Activated T-helper 1 cell treated with anti-CD3 and anti-CD28 coated beads, Interleukin-12 subunit alpha, Interleukin-12 subunit beta, Interleukin-2, Interleukin-4 antibody, amounts not matched to agents 30 ng/mL and 10 ng/mL and 1 ng/mL, durations not matched to agents 14 hours and 24 hours and 36 hours (primary cell): ENCODE measurements around the gene KHK. TPM values are rescaled to one million over a fixed set of nuclear protein-coding genes. Genes with fewer than 3 reads are reported as not detected.

Source experiments
- DNase-seq: peaks from one replicate; pipeline ENCODE4 v3.0.0; 2021; ENCODE audit warnings: low spot score
- H3K27ac Mint-ChIP-seq: one replicate; pipeline ENCODE4 v1.8.0; 2021; ENCODE audit warnings: mild to moderate bottlenecking, mixed read lengths
- H3K27me3 Mint-ChIP-seq: one replicate; pipeline ENCODE4 v1.8.0; 2022; ENCODE audit warnings: mild to moderate bottlenecking, moderate library complexity, mixed read lengths; ENCODE audit not compliant: insufficient read depth
- H3K36me3 Mint-ChIP-seq: one replicate; pipeline ENCODE4 v1.8.0; 2021; ENCODE audit warnings: low read depth, mixed read lengths
- H3K4me1 Mint-ChIP-seq: one replicate; pipeline ENCODE4 v1.8.0; 2021; ENCODE audit warnings: low read depth, mixed read lengths
- H3K4me3 Mint-ChIP-seq: one replicate; pipeline ENCODE4 v1.8.0; 2021; ENCODE audit warnings: mild to moderate bottlenecking, moderate library complexity, mixed read lengths
- H3K9me3 Mint-ChIP-seq: one replicate; pipeline ENCODE4 v1.8.0; 2021; ENCODE audit warnings: mixed read lengths
- intact Hi-C: fragments of 100-400 bp; cut with micrococcal nuclease; formaldehyde crosslinking; loops from one replicate; pipeline ENCODE4 v1.15.1; 2024
- total RNA-seq: library from RNA; stranded (reverse); gene quantifications from 2 replicates; pipeline ENCODE4 v1.2.3, GENCODE V29; 2022

KHK gene
- total RNA-seq, 1 donor from 2014 or later = 12.2 TPM

DNA sequence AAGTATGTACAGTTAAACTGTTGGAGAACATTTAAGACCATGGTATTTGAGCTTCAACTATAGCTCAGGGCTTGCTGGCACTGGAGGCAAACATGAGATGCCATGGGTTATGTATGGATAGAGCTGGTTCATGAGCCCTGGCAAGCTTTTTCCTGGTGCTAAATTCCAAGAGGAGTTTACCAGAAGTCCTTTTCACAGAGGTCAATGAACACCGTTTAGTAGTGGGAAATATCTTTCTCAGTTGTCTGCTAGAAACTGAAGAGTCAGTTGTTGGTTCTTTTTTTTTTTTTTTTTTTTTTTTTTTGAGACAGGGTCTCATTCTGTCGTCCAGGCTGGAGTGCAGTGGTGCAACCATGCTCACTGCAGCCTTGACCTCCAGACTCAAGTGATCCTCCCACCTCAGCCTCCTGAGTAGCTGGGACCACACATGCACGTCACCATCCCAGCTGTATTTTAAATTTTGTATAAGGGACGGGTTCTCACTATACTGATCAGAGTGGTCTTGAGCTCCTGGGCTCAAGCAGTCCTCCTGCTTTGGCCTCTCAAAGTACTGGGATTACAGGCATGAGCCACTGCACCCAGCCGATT, 1.3 kb downstream of the KHK start:
- Mint-ChIP-seq H3K36me3 (no peaks in the 10 kb centered on the region), H3K4me1 (peaks cover 20% of the 10 kb centered on the region), H3K4me3 (peak overlapping the region; percentile 89), H3K9me3 (no peaks in the 10 kb centered on the region), H3K27me3 (no peaks in the 10 kb centered on the region), H3K27ac (no peak overlapping the region)
- intact Hi-C loops = loop anchor here (1.0 to 10.0 kb wide), 3 partner anchors 8 to 397 kb away; partner anchors contain the start of genes ABHD1 and IFT172
- DNase-seq = no peak

DNA sequence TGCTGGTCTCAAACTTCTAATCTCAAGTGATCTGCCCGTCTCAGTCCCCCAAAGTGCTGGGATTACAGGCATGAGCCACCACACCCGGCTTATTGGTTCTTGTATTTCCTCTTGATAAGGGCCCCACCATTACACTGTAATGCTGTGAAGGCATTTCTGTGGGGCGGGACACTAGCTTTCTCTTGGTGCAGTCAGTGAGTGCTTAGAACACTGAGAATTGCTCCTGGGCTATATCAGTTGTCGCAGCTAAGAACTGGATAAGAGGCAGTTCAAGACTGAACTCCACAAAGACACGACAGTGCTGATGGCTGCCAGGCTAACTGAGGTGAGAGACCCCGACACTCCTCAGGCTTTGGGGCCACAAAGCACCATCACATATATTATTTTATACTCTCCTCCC, 2.1 kb downstream of the KHK start:
- intact Hi-C loops = loop anchor here (10.0 kb wide), 1 partner anchor 396 kb away; the partner anchor contains the start of gene IFT172
- Mint-ChIP-seq H3K4me1 (peaks cover 20% of the 10 kb centered on the region), H3K27ac (no peak overlapping the region), H3K9me3 (no peaks in the 10 kb centered on the region), H3K4me3 (peak overlapping the region; percentile 39), H3K36me3 (no peaks in the 10 kb centered on the region), H3K27me3 (no peaks in the 10 kb centered on the region)
- no peak for DNase-seq

DNA sequence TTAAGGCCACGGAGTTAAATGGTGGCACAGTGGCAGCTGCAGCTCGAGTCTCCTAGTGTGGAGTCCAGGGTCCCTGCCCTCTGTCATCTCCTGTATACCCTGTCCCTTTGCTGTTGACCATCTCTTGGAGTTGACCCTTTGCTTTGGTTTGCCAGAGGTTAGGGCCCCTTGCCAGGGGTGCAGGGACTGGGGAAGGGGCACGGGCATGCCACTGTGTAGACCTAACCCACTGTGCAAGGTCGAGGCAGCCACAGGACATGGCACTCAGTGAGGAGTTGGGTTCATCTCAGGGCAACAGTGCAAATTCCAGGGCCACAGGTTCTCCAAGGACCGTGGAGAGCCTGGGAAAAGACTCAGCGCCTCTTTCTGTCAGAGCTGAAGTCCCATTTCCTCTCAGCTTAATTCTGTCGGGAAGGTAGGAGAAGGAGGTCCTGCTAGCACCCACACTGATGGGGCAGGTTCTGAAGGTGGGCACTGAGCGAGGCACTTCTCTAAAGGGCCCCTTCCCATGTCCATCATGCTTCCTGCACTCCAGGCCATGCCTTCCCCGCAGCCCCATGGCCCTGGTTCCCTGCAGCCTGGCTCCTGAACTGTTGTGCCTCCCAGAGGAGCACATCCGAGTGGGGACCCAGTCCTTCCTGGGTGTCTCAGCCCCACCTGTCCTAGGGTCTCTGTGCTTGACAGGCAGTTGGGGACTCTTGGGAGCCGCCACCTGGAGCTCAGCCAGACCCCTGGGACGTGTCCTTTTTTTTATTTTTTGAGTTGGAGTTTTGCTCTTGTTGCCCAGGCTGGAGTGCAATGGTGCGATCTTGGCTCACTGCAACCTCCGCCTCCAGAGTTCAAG, 2.8 kb downstream of the KHK start:
- H3K27ac Mint-ChIP-seq = no peak overlapping the region
- H3K27me3 Mint-ChIP-seq = no peaks in the 10 kb centered on the region
- intact Hi-C loops = loop anchor here (10.0 kb wide), 1 partner anchor 395 kb away; the partner anchor contains the start of gene IFT172
- H3K4me1 Mint-ChIP-seq = peaks cover 16% of the 10 kb centered on the region
- no peaks in the 10 kb centered on the region for H3K9me3 Mint-ChIP-seq
- no peak for DNase-seq
- no peak overlapping the region for H3K4me3 Mint-ChIP-seq
- no peaks in the 10 kb centered on the region for H3K36me3 Mint-ChIP-seq

DNA sequence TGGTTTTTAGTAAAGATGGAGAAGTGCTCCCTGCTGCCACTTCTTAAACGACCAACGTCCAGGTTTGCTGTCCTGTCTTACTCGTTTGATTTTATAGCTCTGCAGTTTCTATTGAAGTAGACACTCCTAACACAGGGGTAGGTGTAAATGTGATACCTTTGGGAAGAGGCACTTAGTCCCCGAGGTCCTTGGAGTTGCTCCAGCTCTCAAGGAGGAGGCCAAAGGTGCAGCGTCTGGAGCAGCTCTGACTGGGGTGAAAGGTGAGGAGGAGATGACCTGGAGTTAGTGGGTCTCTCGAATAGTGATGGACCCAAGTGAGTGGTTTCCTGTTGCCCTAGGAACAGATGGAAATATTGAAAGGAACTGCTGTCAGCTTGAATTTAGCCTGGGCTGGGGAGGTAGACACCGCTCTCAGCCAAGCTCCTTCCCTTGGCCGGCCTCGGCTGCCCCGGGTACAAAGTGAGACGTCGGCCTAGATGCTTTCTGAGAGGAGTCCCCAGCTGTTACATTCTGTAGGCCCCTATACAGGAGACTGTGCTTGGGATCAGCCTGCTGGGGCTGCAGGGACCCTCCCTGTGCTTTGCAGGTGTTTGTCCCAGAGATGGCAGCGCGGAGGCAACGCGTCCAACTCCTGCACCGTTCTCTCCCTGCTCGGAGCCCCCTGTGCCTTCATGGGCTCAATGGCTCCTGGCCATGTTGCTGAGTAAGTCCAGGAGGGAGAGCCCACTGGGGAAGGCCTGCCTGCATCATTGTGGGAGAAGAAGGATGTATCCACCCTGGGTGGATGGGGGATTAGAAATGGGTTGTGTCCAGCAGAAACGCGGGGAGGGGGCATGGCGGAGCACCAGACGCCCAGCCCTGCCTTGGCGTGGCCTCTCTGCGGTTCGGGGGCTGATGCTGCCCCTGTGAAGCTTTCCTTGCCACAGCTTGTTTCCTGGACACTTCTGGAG, 5.4 kb downstream of the KHK start:
- H3K36me3 Mint-ChIP-seq = no peaks in the 10 kb centered on the region
- DNase-seq = no peak
- H3K4me1 Mint-ChIP-seq = peaks cover 20% of the 10 kb centered on the region
- no peak overlapping the region for H3K4me3 Mint-ChIP-seq
- no peaks in the 10 kb centered on the region for H3K27me3 Mint-ChIP-seq
- no peaks in the 10 kb centered on the region for H3K9me3 Mint-ChIP-seq
- no peak overlapping the region for H3K27ac Mint-ChIP-seq
- intact Hi-C loops = no loop called here

DNA sequence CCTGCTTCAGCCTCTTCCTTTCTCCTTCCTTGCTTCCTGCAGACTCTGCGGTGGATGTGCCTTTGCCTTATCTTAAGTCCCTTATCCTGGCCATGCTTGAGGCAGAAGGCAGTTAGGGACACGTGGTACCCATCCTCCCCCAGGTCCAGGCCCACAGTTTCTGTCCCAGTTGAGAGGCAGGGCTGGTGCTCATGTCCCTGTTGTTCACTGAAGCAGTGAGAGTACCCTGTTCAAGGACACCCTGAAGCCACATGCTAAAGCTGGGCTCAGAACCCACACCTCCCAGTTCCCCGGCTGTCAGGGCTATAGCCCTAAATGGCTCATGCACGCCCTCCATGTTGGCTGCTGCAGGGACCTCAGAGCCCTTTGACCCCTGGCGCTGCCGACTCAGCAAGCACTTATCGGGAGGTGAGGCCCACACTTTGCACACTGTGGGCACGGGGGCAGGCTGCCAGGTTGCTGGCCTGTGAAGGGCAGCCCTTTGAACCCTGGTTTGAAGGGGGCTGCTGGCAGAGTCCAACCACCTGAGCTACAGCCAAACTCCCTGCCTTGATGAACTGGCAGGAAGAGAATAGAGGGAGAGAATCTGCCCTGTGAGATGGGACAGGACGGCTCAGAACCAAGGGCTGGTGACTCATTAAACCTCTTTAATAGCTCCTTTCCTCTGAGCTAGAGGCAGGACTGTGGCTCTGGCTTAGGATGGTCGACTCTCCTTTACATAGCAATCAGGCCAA, 6.3 kb downstream of the KHK start:
- Mint-ChIP-seq H3K9me3 (no peaks in the 10 kb centered on the region), H3K27me3 (no peaks in the 10 kb centered on the region), H3K4me3 (no peak overlapping the region), H3K36me3 (no peaks in the 10 kb centered on the region), H3K27ac (no peak overlapping the region), H3K4me1 (peaks cover 21% of the 10 kb centered on the region)
- intact Hi-C loops = no loop called here
- no peak for DNase-seq

DNA sequence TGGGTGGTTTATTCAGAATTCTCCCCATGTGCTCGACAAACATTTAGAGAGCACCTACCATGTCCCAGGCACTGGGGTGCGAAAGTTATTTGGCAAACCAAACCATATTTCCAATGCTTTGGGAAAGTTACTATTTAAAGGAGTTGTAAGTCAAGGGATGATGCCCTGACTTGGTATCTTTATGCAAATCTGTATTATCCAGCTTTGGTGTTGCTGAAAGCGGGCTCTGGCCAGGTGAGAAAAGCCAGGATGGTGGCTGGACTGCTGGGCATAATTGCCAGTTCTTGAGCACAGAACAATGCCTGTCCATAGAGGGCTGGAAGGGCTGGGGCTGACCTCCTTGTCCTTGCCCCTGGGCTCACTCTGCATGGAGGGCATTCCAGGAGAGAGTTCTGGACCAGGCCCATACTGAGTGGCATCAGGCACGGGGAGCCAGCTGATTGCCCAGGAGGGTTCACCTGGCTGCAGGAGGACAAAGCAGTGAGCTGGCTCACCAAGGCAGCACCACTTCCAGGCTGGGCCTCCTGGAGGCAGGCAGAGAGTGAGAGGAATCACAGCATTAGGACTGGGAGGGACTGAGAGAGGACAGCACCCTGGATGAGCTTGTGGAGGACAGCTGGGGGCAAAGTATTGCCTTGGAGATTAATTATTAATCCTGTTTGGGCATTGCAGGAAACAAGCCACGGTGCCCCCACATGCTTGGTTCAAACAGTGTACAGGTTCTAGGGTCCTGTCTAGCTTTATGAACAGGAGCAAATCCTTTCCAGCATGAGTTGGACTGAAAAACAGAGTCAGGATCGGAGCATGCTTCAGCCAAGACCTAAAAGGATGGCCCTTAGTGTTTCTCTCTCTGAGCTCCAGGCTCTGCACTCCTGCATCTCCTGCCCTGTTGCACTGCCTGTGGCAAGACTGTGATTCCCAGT, 7.1 kb downstream of the KHK start:
- intact Hi-C loops = no loop called here
- no peak for DNase-seq
- H3K27ac Mint-ChIP-seq = no peak overlapping the region
- H3K4me1 Mint-ChIP-seq = peaks cover 21% of the 10 kb centered on the region
- H3K27me3 Mint-ChIP-seq = no peaks in the 10 kb centered on the region
- no peak overlapping the region for H3K4me3 Mint-ChIP-seq
- no peaks in the 10 kb centered on the region for H3K36me3 Mint-ChIP-seq
- no peaks in the 10 kb centered on the region for H3K9me3 Mint-ChIP-seq

DNA sequence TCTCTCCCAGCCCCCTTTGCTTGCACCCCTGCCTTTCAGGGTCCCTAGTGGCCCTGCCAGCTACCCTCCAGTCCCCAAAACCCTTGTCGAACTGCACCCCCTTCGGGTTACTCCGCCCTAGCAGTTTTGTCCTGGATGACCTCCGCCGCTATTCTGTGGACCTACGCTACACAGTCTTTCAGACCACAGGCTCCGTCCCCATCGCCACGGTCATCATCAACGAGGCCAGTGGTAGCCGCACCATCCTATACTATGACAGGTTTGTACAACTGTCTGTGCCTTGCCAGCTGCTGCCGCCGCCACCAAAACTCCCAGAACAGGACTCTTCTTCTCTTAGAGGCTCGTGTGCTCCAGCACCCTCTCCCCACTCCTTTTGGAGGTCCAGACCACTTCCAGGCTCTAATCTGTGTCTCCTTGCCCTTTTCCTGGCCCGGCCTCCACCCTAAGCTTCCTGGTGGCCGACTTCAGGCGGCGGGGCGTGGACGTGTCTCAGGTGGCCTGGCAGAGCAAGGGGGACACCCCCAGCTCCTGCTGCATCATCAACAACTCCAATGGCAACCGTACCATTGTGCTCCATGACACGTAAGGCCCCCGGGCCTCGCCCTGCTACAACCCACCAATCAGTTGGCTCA, 7.9 kb downstream of the KHK start:
- intact Hi-C loops = no loop called here
- Mint-ChIP-seq H3K27ac (no peak overlapping the region), H3K27me3 (no peaks in the 10 kb centered on the region), H3K4me3 (no peak overlapping the region), H3K4me1 (peaks cover 21% of the 10 kb centered on the region), H3K9me3 (no peaks in the 10 kb centered on the region), H3K36me3 (no peaks in the 10 kb centered on the region)
- no peak for DNase-seq

DNA sequence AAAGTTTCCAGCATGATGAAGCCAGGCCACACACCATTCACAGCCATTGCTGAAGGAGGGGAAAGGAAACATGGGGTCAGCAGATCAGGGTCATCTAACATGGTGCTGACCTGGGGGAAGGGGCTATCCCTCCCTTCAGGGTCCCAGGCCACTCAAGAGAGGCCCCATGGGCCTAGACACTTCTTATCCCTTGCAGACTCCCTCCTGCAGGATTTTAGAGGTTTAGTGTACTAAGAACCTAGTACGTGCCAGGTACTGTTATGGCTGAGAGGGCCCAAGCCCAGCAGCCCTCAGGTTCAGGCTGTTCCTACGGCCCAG, 8.8 kb downstream of the KHK start:
- Mint-ChIP-seq H3K4me3 (no peak overlapping the region), H3K27ac (no peak overlapping the region), H3K9me3 (no peaks in the 10 kb centered on the region), H3K4me1 (peaks cover 16% of the 10 kb centered on the region), H3K27me3 (no peaks in the 10 kb centered on the region), H3K36me3 (no peaks in the 10 kb centered on the region)
- DNase-seq = no peak
- intact Hi-C loops = no loop called here

GRCh38 chr2:27095745-27096651, 9.4 kb downstream of the KHK start:
- intact Hi-C loops = loop anchor here (1.0 kb wide), 2 partner anchors 9 to 15 kb away; no protein-coding TSS in a partner anchor
- Mint-ChIP-seq H3K4me3 (peak overlapping the region; percentile 37), H3K36me3 (no peaks in the 10 kb centered on the region), H3K27me3 (no peaks in the 10 kb centered on the region), H3K4me1 (peaks cover 16% of the 10 kb centered on the region), H3K9me3 (no peaks in the 10 kb centered on the region), H3K27ac (no peak overlapping the region)
- peak; percentile 32 for DNase-seq

DNA sequence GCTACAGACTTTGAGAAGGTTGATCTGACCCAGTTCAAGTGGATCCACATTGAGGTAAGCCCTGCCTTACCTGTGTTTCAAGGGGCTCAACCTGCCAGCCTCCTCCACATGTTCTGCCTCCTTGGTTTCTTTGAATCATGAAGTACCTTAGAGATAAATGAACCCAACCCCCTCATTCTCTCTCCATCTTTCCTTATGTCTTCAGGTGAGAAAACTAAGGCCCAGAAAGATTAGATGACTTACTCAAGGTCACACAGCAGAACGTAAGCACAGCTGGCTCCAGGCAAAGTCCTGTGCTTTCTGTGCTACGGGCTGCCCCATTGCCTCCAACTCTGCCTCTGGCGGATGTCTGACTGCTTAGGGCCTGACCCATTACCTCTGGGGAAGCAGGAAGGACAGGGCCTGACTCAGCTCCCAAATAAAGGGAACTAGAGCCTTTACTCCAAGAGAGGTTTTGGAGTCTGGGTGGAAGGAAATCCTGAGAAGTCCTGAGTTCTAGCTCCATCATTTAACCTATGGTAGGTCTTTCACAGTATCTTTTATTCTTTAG, 10.3 kb downstream of the KHK start:
- H3K4me3 Mint-ChIP-seq = no peak overlapping the region
- H3K36me3 Mint-ChIP-seq = no peaks in the 10 kb centered on the region
- H3K9me3 Mint-ChIP-seq = no peaks in the 10 kb centered on the region
- intact Hi-C loops = loop anchor here (1.0 kb wide), 2 partner anchors 10 to 16 kb away; no protein-coding TSS in a partner anchor
- no peak overlapping the region for H3K27ac Mint-ChIP-seq
- no peaks in the 10 kb centered on the region for H3K27me3 Mint-ChIP-seq
- peaks cover 16% of the 10 kb centered on the region for H3K4me1 Mint-ChIP-seq
- no peak for DNase-seq
